ENCODE data around the gene RASGRP2. TPM values are rescaled to one million over a fixed set of nuclear protein-coding genes. Genes with fewer than 3 reads are reported as not detected.

The RASGRP2 gene
- total and polyA plus RNA-seq, 2 donors, result 38.1 to 227 TPM

GRCh38 chr11:64774144-64774543 is 30.2 kb upstream of the RASGRP2 start:
- no peak overlapping the region for H3K4me3 ChIP-seq (ENCODE audit: low read length in 2 of 2)
- H3K36me3 ChIP-seq (ENCODE audit: control insufficient read depth in 2 of 2, insufficient read depth in 2 of 2, low read length in 1 of 2), result peaks cover 70 to 83% of the 10 kb centered on the region in 2 donors
- WGBS, result 97% methylated on average over 5 of the region's 5 CpGs
- H3K27me3 ChIP-seq (ENCODE audit: control insufficient read depth in 2 of 2, insufficient read depth in 1 of 2, low read length in 1 of 2), result no peaks in the 10 kb centered on the region
- H3K9me3 ChIP-seq (ENCODE audit: control insufficient read depth in 2 of 2, insufficient read depth in 1 of 2, low read length in 1 of 2), result no peaks in the 10 kb centered on the region
- no peak overlapping the region for H3K27ac ChIP-seq (ENCODE audit: low read depth in 1 of 2, low read length in 1 of 2)
- DNase-seq (ENCODE audit: low read depth in 6 of 9, low spot score in 9 of 9), result no peak
- H3K4me1 ChIP-seq (ENCODE audit: control insufficient read depth in 2 of 2, insufficient read depth in 2 of 2, low read length in 2 of 2), result peaks cover 11 to 17% of the 10 kb centered on the region in 2 donors

GRCh38 chr11:64772303-64773018 is 28.5 kb upstream of the RASGRP2 start:
- H3K27me3 ChIP-seq (ENCODE audit: control insufficient read depth in 2 of 2, insufficient read depth in 1 of 2, low read length in 1 of 2), result no peaks in the 10 kb centered on the region
- WGBS, result 94% methylated on average over 3 of the region's 3 CpGs
- H3K4me3 ChIP-seq (ENCODE audit: low read length in 2 of 2), result no peak overlapping the region
- no peak for DNase-seq (ENCODE audit: low read depth in 6 of 9, low spot score in 9 of 9)
- H3K4me1 ChIP-seq (ENCODE audit: control insufficient read depth in 2 of 2, insufficient read depth in 2 of 2, low read length in 2 of 2), result peaks cover 13 to 26% of the 10 kb centered on the region in 2 donors
- peaks cover 0 to 6% of the 10 kb centered on the region in 2 donors for H3K9me3 ChIP-seq (ENCODE audit: control insufficient read depth in 2 of 2, insufficient read depth in 1 of 2, low read length in 1 of 2)
- no peak overlapping the region for H3K27ac ChIP-seq (ENCODE audit: low read depth in 1 of 2, low read length in 1 of 2)
- H3K36me3 ChIP-seq (ENCODE audit: control insufficient read depth in 2 of 2, insufficient read depth in 2 of 2, low read length in 1 of 2), result peaks cover 87 to 99% of the 10 kb centered on the region in 2 donors

GRCh38 chr11:64771861-64772260 is 27.9 kb upstream of the RASGRP2 start:
- Histone ChIP-seq H3K9me3 (ENCODE audit: control insufficient read depth in 2 of 2, insufficient read depth in 1 of 2, low read length in 1 of 2) (peaks cover 0 to 6% of the 10 kb centered on the region in 2 donors), H3K36me3 (ENCODE audit: control insufficient read depth in 2 of 2, insufficient read depth in 2 of 2, low read length in 1 of 2) (peaks cover 92 to 99% of the 10 kb centered on the region in 2 donors), H3K27ac (ENCODE audit: low read depth in 1 of 2, low read length in 1 of 2) (no peak overlapping the region), H3K4me1 (ENCODE audit: control insufficient read depth in 2 of 2, insufficient read depth in 2 of 2, low read length in 2 of 2) (peaks cover 11 to 29% of the 10 kb centered on the region in 2 donors), H3K4me3 (ENCODE audit: low read length in 2 of 2) (no peak overlapping the region), H3K27me3 (ENCODE audit: control insufficient read depth in 2 of 2, insufficient read depth in 1 of 2, low read length in 1 of 2) (no peaks in the 10 kb centered on the region)
- no peak for DNase-seq (ENCODE audit: low read depth in 6 of 9, low spot score in 9 of 9)
- WGBS, result 98% methylated on average over 2 of the region's 2 CpGs

GRCh38 chr11:64770120-64770519 is 26.2 kb upstream of the RASGRP2 start:
- WGBS, result 99% methylated on average over 12 of the region's 12 CpGs
- Histone ChIP-seq H3K27me3 (ENCODE audit: control insufficient read depth in 2 of 2, insufficient read depth in 1 of 2, low read length in 1 of 2) (no peaks in the 10 kb centered on the region), H3K9me3 (ENCODE audit: control insufficient read depth in 2 of 2, insufficient read depth in 1 of 2, low read length in 1 of 2) (peaks cover 0 to 6% of the 10 kb centered on the region in 2 donors), H3K27ac (ENCODE audit: low read depth in 1 of 2, low read length in 1 of 2) (no peak overlapping the region), H3K4me3 (ENCODE audit: low read length in 2 of 2) (no peak overlapping the region), H3K4me1 (ENCODE audit: control insufficient read depth in 2 of 2, insufficient read depth in 2 of 2, low read length in 2 of 2) (peaks cover 9 to 35% of the 10 kb centered on the region in 2 donors), H3K36me3 (ENCODE audit: control insufficient read depth in 2 of 2, insufficient read depth in 2 of 2, low read length in 1 of 2) (peaks cover 93 to 99% of the 10 kb centered on the region in 2 donors)
- no peak for DNase-seq (ENCODE audit: low read depth in 6 of 9, low spot score in 9 of 9)

GRCh38 chr11:64769283-64769682 is 25.3 kb upstream of the RASGRP2 start:
- H3K27me3 ChIP-seq (ENCODE audit: control insufficient read depth in 2 of 2, insufficient read depth in 1 of 2, low read length in 1 of 2), result no peaks in the 10 kb centered on the region
- DNase-seq (ENCODE audit: low read depth in 6 of 9, low spot score in 9 of 9), result no peak
- H3K4me3 ChIP-seq (ENCODE audit: low read length in 2 of 2), result no peak overlapping the region
- peaks cover 17 to 43% of the 10 kb centered on the region in 2 donors for H3K4me1 ChIP-seq (ENCODE audit: control insufficient read depth in 2 of 2, insufficient read depth in 2 of 2, low read length in 2 of 2)
- peaks cover 0 to 6% of the 10 kb centered on the region in 2 donors for H3K9me3 ChIP-seq (ENCODE audit: control insufficient read depth in 2 of 2, insufficient read depth in 1 of 2, low read length in 1 of 2)
- H3K27ac ChIP-seq (ENCODE audit: low read depth in 1 of 2, low read length in 1 of 2), result no peak overlapping the region
- 97% methylated on average over 6 of the region's 6 CpGs for WGBS
- peaks cover 93 to 99% of the 10 kb centered on the region in 2 donors for H3K36me3 ChIP-seq (ENCODE audit: control insufficient read depth in 2 of 2, insufficient read depth in 2 of 2, low read length in 1 of 2)

GRCh38 chr11:64768300-64768694 is 24.4 kb upstream of the RASGRP2 start:
- H3K27me3 ChIP-seq (ENCODE audit: control insufficient read depth in 2 of 2, insufficient read depth in 1 of 2, low read length in 1 of 2), result no peaks in the 10 kb centered on the region
- peaks cover 24 to 53% of the 10 kb centered on the region in 2 donors for H3K4me1 ChIP-seq (ENCODE audit: control insufficient read depth in 2 of 2, insufficient read depth in 2 of 2, low read length in 2 of 2)
- H3K9me3 ChIP-seq (ENCODE audit: control insufficient read depth in 2 of 2, insufficient read depth in 1 of 2, low read length in 1 of 2), result peaks cover 0 to 6% of the 10 kb centered on the region in 2 donors
- H3K27ac ChIP-seq (ENCODE audit: low read depth in 1 of 2, low read length in 1 of 2), result no peak overlapping the region
- WGBS, result 98% methylated on average over 6 of the region's 6 CpGs
- peaks cover 93 to 99% of the 10 kb centered on the region in 2 donors for H3K36me3 ChIP-seq (ENCODE audit: control insufficient read depth in 2 of 2, insufficient read depth in 2 of 2, low read length in 1 of 2)
- DNase-seq (ENCODE audit: low read depth in 6 of 9, low spot score in 9 of 9), result no peak
- H3K4me3 ChIP-seq (ENCODE audit: low read length in 2 of 2), result no peak overlapping the region

GRCh38 chr11:64767344-64768299 is 23.7 kb upstream of the RASGRP2 start:
- peak overlapping the region in 1 of 2 donors; percentile 43 for H3K27ac ChIP-seq (ENCODE audit: low read depth in 1 of 2, low read length in 1 of 2)
- H3K4me1 ChIP-seq (ENCODE audit: control insufficient read depth in 2 of 2, insufficient read depth in 2 of 2, low read length in 2 of 2), result peaks cover 24 to 56% of the 10 kb centered on the region in 2 donors
- DNase-seq (ENCODE audit: low read depth in 6 of 9, low spot score in 9 of 9), result peak in 7 of 9 donors; percentile 45 to 84 (median 67)
- 62% methylated on average over 19 of the region's 19 CpGs for WGBS
- no peaks in the 10 kb centered on the region for H3K27me3 ChIP-seq (ENCODE audit: control insufficient read depth in 2 of 2, insufficient read depth in 1 of 2, low read length in 1 of 2)
- H3K36me3 ChIP-seq (ENCODE audit: control insufficient read depth in 2 of 2, insufficient read depth in 2 of 2, low read length in 1 of 2), result peaks cover 92 to 99% of the 10 kb centered on the region in 2 donors
- peaks cover 0 to 6% of the 10 kb centered on the region in 2 donors for H3K9me3 ChIP-seq (ENCODE audit: control insufficient read depth in 2 of 2, insufficient read depth in 1 of 2, low read length in 1 of 2)
- no peak overlapping the region for H3K4me3 ChIP-seq (ENCODE audit: low read length in 2 of 2)

- H3K4me1 ChIP-seq (ENCODE audit: control insufficient read depth in 2 of 2, insufficient read depth in 2 of 2, low read length in 2 of 2), result peaks cover 24 to 60% of the 10 kb centered on the region in 2 donors
- peaks cover 89 to 99% of the 10 kb centered on the region in 2 donors for H3K36me3 ChIP-seq (ENCODE audit: control insufficient read depth in 2 of 2, insufficient read depth in 2 of 2, low read length in 1 of 2)
- no peak overlapping the region for H3K27ac ChIP-seq (ENCODE audit: low read depth in 1 of 2, low read length in 1 of 2)
- 99% methylated on average over 11 of the region's 11 CpGs for WGBS
- H3K9me3 ChIP-seq (ENCODE audit: control insufficient read depth in 2 of 2, insufficient read depth in 1 of 2, low read length in 1 of 2), result peaks cover 0 to 6% of the 10 kb centered on the region in 2 donors
- H3K4me3 ChIP-seq (ENCODE audit: low read length in 2 of 2), result no peak overlapping the region
- no peak for DNase-seq (ENCODE audit: low read depth in 6 of 9, low spot score in 9 of 9)
- H3K27me3 ChIP-seq (ENCODE audit: control insufficient read depth in 2 of 2, insufficient read depth in 1 of 2, low read length in 1 of 2), result no peaks in the 10 kb centered on the region
Observed at GRCh38 chr11:64766881-64767280, 22.9 kb upstream of the RASGRP2 start.

Data from thymus (tissue), 11 donors.